CD4-positive, alpha-beta memory T cell (primary cell): ENCODE measurements around the gene B9D2. TPM values are rescaled to one million over a fixed set of nuclear protein-coding genes. Genes with fewer than 3 reads are reported as not detected.
"Not testable (repeated sequence)": the region's sequence is repeated elsewhere in the genome, so short reads cannot be mapped to it uniquely, and the experiment has no call there.

ENCODE experiments used
- CTCF ChIA-PET: fragments of 350-600 bp; sonication (Branson Sonifier 250); formaldehyde crosslinking; loops from one replicate; lab custom pipeline; 2021; ENCODE audit warnings: inconsistent platforms; ENCODE audit not compliant: partially characterized antibody; lab: Charles Lee
- POLR2A ChIA-PET: fragments of 350-600 bp; sonication (Branson Sonifier 250); formaldehyde crosslinking; loops from one replicate; lab custom pipeline; 2021; ENCODE audit not compliant: partially characterized antibody; lab: Charles Lee
- DNase-seq, 5 donors: peaks; one replicate each; pipeline versions ENCODE4 v3.0.0 to v3.0.0-alpha.2; 2020 to 2022; ENCODE audit warnings: mixed read lengths in 1 of 5
- H3K27ac ChIP-seq: one replicate; pipeline ENCODE4 v1.7.0; 2013; ENCODE audit warnings: low read depth, low read length
- H3K27me3 ChIP-seq: 2 replicates; pipeline ENCODE4 v1.7.0; 2013; ENCODE audit warnings: mild to moderate bottlenecking, low read length, moderate library complexity; ENCODE audit not compliant: insufficient read depth
- H3K36me3 ChIP-seq: 2 replicates; pipeline ENCODE4 v1.7.0; 2013; ENCODE audit warnings: mild to moderate bottlenecking, low read length, moderate library complexity; ENCODE audit not compliant: insufficient read depth
- H3K4me1 ChIP-seq: 2 replicates; pipeline ENCODE4 v1.7.0; 2013; ENCODE audit warnings: mild to moderate bottlenecking, low read length, moderate library complexity; ENCODE audit not compliant: insufficient read depth
- H3K4me3 ChIP-seq, 2 donors: one replicate each; pipeline ENCODE4 v1.7.0; 2013; ENCODE audit warnings: low read length in 2 of 2, mild to moderate bottlenecking in 1 of 2
- H3K9me3 ChIP-seq, 2 donors: one replicate each; pipeline ENCODE4 v1.7.0; 2013; ENCODE audit warnings: low read length in 2 of 2, control low read depth in 1 of 2; ENCODE audit not compliant: control insufficient read depth in 1 of 2
- H3K27ac Mint-ChIP-seq, 7 donors: one replicate each; pipeline ENCODE4 v1.8.0; 2020 to 2021; ENCODE audit warnings: mixed read lengths in 7 of 7, mild to moderate bottlenecking in 6 of 7, inconsistent platforms in 3 of 7, moderate library complexity in 3 of 7
- H3K27me3 Mint-ChIP-seq, 2 donors: one replicate each; pipeline ENCODE4 v1.8.0; 2020 to 2021; ENCODE audit warnings: mixed read lengths in 2 of 2
- H3K36me3 Mint-ChIP-seq, 2 donors: one replicate each; pipeline ENCODE4 v1.8.0; 2020 to 2021; ENCODE audit warnings: mixed read lengths in 2 of 2, inconsistent platforms in 1 of 2, mild to moderate bottlenecking in 1 of 2
- H3K4me1 Mint-ChIP-seq, 4 donors: one replicate each; pipeline ENCODE4 v1.8.0; 2020 to 2021; ENCODE audit warnings: mixed read lengths in 4 of 4, mild to moderate bottlenecking in 1 of 4
- H3K4me3 Mint-ChIP-seq, 8 donors: one replicate each; pipeline ENCODE4 v1.8.0; 2020 to 2021; ENCODE audit warnings: mixed read lengths in 8 of 8, mild to moderate bottlenecking in 7 of 8, moderate library complexity in 6 of 8, inconsistent platforms in 3 of 8
- H3K9me3 Mint-ChIP-seq, 8 donors: one replicate each; pipeline ENCODE4 v1.8.0; 2020 to 2021; ENCODE audit warnings: mixed read lengths in 8 of 8, mild to moderate bottlenecking in 5 of 8, inconsistent platforms in 3 of 8, moderate library complexity in 1 of 8
- intact Hi-C: fragments of 100-400 bp; cut with micrococcal nuclease; formaldehyde crosslinking; loops from one replicate; pipeline ENCODE4 v1.15.1; 2023
- polyA plus RNA-seq, 2 donors: library from polyadenylated mRNA; unstranded; fragments of 300-500 nt; fragmentation: Illumina TruSeq; gene quantifications; one replicate each; pipeline ENCODE4 v1.2.3, GENCODE V29; 2021
- total RNA-seq, 2 experiments: library from RNA; stranded (reverse); gene quantifications; one replicate each; pipeline ENCODE4 v1.2.3, GENCODE V29; 2021

B9D2 gene
- total and polyA plus RNA-seq, 4 experiments from 2014 or later: 11.6 to 22.4 (median 14.0) TPM

GRCh38 chr19:41408846-41409245, 44.9 kb upstream of the B9D2 start:
- H3K27ac ChIP-seq, CTCF ChIA-PET, H3K27me3 Mint-ChIP-seq, H3K27me3 ChIP-seq, intact Hi-C loops, H3K4me3 Mint-ChIP-seq, DNase-seq, H3K9me3 Mint-ChIP-seq, H3K4me3 ChIP-seq, H3K4me1 ChIP-seq, H3K9me3 ChIP-seq: not testable (repeated sequence)
- H3K36me3 ChIP-seq: peaks cover 25% of the 10 kb centered on the region
- Mint-ChIP-seq H3K27ac (peak overlapping the region in 2 of 7 donors; percentile 10 to 77), H3K36me3 (peaks cover 12 to 32% of the 10 kb centered on the region in 2 donors), H3K4me1 (peaks cover 8 to 21% (median 15%) of the 10 kb centered on the region in 4 donors)
- POLR2A ChIA-PET: interaction anchor here (1.4 to 2.1 kb wide), 2 partner anchors 12 to 51 kb away, joined by 3 to 4 read pairs; no protein-coding TSS in a partner anchor

- Mint-ChIP-seq H3K36me3 (peaks cover 7 to 30% of the 10 kb centered on the region in 2 donors), H3K9me3 (no peaks in the 10 kb centered on the region), H3K27ac (no peak overlapping the region), H3K4me3 (no peak overlapping the region), H3K27me3 (no peaks in the 10 kb centered on the region), H3K4me1 (peaks cover 11 to 25% (median 16%) of the 10 kb centered on the region in 4 donors)
- ChIA-PET CTCF (interaction anchor here (0.7 kb wide), 1 partner anchor 1470 kb away, joined by 3 read pairs; no protein-coding TSS in a partner anchor), POLR2A (interaction anchor here (1.4 to 2.1 kb wide), 2 partner anchors 13 to 50 kb away, joined by 3 to 4 read pairs; no protein-coding TSS in a partner anchor)
- no peak overlapping the region for H3K27ac ChIP-seq
- no peak overlapping the region for H3K4me3 ChIP-seq
- no peaks in the 10 kb centered on the region for H3K9me3 ChIP-seq
- peaks cover 4% of the 10 kb centered on the region for H3K4me1 ChIP-seq
- intact Hi-C loops: no loop called here
- peaks cover 19% of the 10 kb centered on the region for H3K36me3 ChIP-seq
- no peaks in the 10 kb centered on the region for H3K27me3 ChIP-seq
- DNase-seq: no peak
Measured at GRCh38 chr19:41408256-41408655, 44.3 kb upstream of the B9D2 start.

DNA sequence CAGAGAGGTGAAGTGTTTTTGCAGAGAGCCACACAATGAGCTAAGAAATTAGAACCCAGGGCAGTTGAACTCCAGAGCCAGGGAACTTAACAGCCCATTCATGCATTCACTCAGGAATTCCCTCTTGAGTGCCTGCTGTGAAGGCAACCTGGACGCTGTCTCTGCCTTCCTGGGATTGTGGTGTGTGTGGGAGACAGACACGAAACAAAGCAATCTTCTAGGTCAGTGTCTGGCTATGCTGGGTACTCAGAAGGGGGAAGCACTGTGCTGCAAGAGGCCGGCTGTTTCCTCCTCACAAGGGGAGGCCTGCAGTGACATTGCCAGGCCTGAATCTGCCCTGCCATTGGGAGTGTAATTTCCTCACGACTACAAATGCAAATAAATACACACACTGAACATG, 43.3 kb upstream of the B9D2 start:
- Mint-ChIP-seq H3K27ac (peak overlapping the region in 1 of 7 donors; percentile 53), H3K4me1 (peaks cover 11 to 29% (median 16%) of the 10 kb centered on the region in 4 donors), H3K4me3 (no peak overlapping the region), H3K27me3 (no peaks in the 10 kb centered on the region), H3K9me3 (no peaks in the 10 kb centered on the region), H3K36me3 (peaks cover 7 to 28% of the 10 kb centered on the region in 2 donors)
- Histone ChIP-seq H3K4me3 (no peak overlapping the region), H3K27ac (no peak overlapping the region), H3K4me1 (peaks cover 4% of the 10 kb centered on the region), H3K36me3 (peaks cover 14% of the 10 kb centered on the region), H3K9me3 (no peaks in the 10 kb centered on the region), H3K27me3 (no peaks in the 10 kb centered on the region)
- intact Hi-C loops: no loop called here
- CTCF ChIA-PET: interaction anchor here (1.2 kb wide), 1 partner anchor 43 kb away, joined by 3 read pairs; no protein-coding TSS in a partner anchor
- POLR2A ChIA-PET: no interaction called here
- DNase-seq: no peak

DNA sequence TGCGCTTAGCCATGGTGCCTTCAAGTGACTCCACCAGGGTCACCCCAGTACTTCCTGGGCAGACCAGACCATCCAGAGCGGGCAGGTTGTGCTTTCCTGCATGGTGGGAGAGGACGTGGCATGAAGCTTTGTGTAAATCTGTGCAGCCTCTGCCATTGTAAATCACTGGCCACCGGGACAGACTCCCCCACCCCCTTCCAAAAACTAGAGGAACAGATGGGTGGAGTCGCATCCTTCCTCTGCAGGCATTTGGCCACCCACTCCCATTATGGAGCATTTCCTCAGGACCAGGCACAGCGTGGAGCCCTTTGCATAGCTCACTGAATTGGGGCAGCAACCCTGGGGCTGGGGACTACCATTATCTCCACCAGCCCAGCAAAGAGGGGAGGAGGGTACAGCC, 41.8 kb upstream of the B9D2 start:
- ChIA-PET CTCF (interaction anchor here (1.2 kb wide), 1 partner anchor 41 kb away, joined by 3 read pairs; no protein-coding TSS in a partner anchor), POLR2A (no interaction called here)
- no peak overlapping the region for H3K4me3 ChIP-seq
- intact Hi-C loops: no loop called here
- Mint-ChIP-seq H3K36me3 (peaks cover 8 to 24% of the 10 kb centered on the region in 2 donors), H3K4me1 (peaks cover 14 to 35% (median 25%) of the 10 kb centered on the region in 4 donors), H3K4me3 (no peak overlapping the region), H3K27me3 (no peaks in the 10 kb centered on the region), H3K9me3 (no peaks in the 10 kb centered on the region), H3K27ac (no peak overlapping the region)
- peaks cover 3% of the 10 kb centered on the region for H3K36me3 ChIP-seq
- H3K27ac ChIP-seq: no peak overlapping the region
- H3K9me3 ChIP-seq: no peaks in the 10 kb centered on the region
- DNase-seq: no peak
- H3K27me3 ChIP-seq: no peaks in the 10 kb centered on the region
- H3K4me1 ChIP-seq: peaks cover 4% of the 10 kb centered on the region

- H3K36me3 Mint-ChIP-seq: peaks cover 4 to 15% of the 10 kb centered on the region in 2 donors
- H3K4me1 Mint-ChIP-seq: peaks cover 15 to 36% (median 23%) of the 10 kb centered on the region in 4 donors
- no peak overlapping the region for H3K4me3 Mint-ChIP-seq
- no peak overlapping the region for H3K27ac Mint-ChIP-seq
- DNase-seq: no peak
- H3K27ac ChIP-seq: no peak overlapping the region
- peaks cover 10% of the 10 kb centered on the region for H3K4me1 ChIP-seq
- H3K27me3 ChIP-seq: no peaks in the 10 kb centered on the region
- no peaks in the 10 kb centered on the region for H3K27me3 Mint-ChIP-seq
- no peaks in the 10 kb centered on the region for H3K9me3 Mint-ChIP-seq
- no peaks in the 10 kb centered on the region for H3K36me3 ChIP-seq
- ChIA-PET POLR2A (interaction anchor here (0.7 kb wide), 1 partner anchor 331 kb away, joined by 3 read pairs; no protein-coding TSS in a partner anchor), CTCF (no interaction called here)
- intact Hi-C loops: no loop called here
- H3K4me3 ChIP-seq: no peak overlapping the region
- H3K9me3 ChIP-seq: no peaks in the 10 kb centered on the region
Measured at GRCh38 chr19:41403181-41403970, 39.4 kb upstream of the B9D2 start.

DNA sequence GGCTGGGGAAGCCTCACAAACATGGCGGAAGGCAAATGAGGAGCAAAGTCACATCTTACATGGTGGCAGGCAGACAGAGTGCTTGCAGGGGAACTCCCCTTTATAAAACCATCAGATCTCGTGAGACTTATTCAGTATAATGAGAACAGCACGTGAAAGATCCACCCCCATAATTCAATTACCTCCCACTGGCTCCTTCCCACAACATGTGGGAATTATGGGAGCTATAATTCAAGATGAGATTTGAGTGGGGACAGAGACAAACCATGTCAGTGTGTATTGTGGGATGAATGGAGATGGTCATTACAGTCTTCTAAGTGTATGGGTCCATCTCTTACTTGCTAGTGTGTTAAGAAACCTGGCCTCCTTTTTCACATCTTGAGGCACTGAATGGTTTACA, 38.1 kb upstream of the B9D2 start:
- no peaks in the 10 kb centered on the region for H3K27me3 Mint-ChIP-seq
- POLR2A ChIA-PET: no interaction called here

DNA sequence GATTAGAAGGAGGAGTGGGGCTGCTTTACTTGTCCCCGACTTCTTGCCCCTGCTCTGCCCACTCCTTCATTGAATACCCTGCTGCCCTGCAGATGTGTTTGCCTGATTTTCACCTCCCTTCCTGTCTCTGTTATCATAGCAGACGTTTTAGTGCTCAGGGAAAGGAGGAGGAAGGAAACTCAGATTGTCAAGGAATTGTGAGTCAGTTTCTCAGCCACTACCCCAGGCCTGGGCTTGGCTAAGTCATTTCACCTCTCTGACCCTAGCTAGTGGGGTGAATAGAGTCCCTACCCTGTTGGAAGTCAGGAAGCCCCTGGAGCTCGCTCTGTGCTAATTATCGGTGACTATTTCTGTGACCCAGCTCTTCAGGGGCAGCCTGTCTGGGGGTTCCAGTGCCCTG, 37.5 kb upstream of the B9D2 start:
- H3K27ac ChIP-seq: no peak overlapping the region
- H3K4me3 ChIP-seq: no peak overlapping the region
- intact Hi-C loops: no loop called here
- Mint-ChIP-seq H3K36me3 (peaks cover 4 to 22% of the 10 kb centered on the region in 2 donors), H3K27me3 (no peaks in the 10 kb centered on the region), H3K27ac (peak overlapping the region in 3 of 7 donors; percentile 30 to 86 (median 49)), H3K9me3 (no peaks in the 10 kb centered on the region), H3K4me1 (peaks cover 19 to 50% (median 30%) of the 10 kb centered on the region in 4 donors), H3K4me3 (peak overlapping the region in 1 of 8 donors; percentile 32)
- H3K36me3 ChIP-seq: no peaks in the 10 kb centered on the region
- no peaks in the 10 kb centered on the region for H3K9me3 ChIP-seq
- no peak for DNase-seq
- H3K27me3 ChIP-seq: no peaks in the 10 kb centered on the region
- H3K4me1 ChIP-seq: peaks cover 18% of the 10 kb centered on the region
- POLR2A ChIA-PET: no interaction called here
- CTCF ChIA-PET: interaction anchor here (1.4 kb wide), 2 partner anchors 30 to 32 kb away, joined by 3 read pairs; no protein-coding TSS in a partner anchor

More for the DNA sequence above, 38.1 kb upstream of the B9D2 start:
- Histone ChIP-seq H3K4me3 (no peak overlapping the region), H3K9me3 (no peaks in the 10 kb centered on the region), H3K4me1 (peaks cover 14% of the 10 kb centered on the region), H3K27ac (no peak overlapping the region), H3K27me3 (no peaks in the 10 kb centered on the region), H3K36me3 (no peaks in the 10 kb centered on the region)
- CTCF ChIA-PET: interaction anchor here (1.4 kb wide), 2 partner anchors 30 to 32 kb away, joined by 3 read pairs; no protein-coding TSS in a partner anchor
- Mint-ChIP-seq H3K9me3 (no peaks in the 10 kb centered on the region), H3K4me1 (peaks cover 19 to 47% (median 29%) of the 10 kb centered on the region in 4 donors), H3K36me3 (peaks cover 4 to 24% of the 10 kb centered on the region in 2 donors), H3K27ac (peak overlapping the region in 3 of 7 donors; percentile 18 to 86 (median 30)), H3K4me3 (peak overlapping the region in 1 of 8 donors; percentile 25)
- DNase-seq: no peak
- intact Hi-C loops: no loop called here
